Measurements from ENCODE around the gene TTC38.

GRCh38 chr22:46294784-46295183 lies 27.0 kb downstream of the TTC38 start:
- no peak for TF ChIP-seq CTCF (IDR thresholded peaks at IDR 0.05)
- TF ChIP-seq POLR2A (IDR thresholded peaks at IDR 0.05), result no peak

Measured in esophagus squamous epithelium (tissue), 4 donors.